ENCODE data around the gene GJA4.

DNA sequence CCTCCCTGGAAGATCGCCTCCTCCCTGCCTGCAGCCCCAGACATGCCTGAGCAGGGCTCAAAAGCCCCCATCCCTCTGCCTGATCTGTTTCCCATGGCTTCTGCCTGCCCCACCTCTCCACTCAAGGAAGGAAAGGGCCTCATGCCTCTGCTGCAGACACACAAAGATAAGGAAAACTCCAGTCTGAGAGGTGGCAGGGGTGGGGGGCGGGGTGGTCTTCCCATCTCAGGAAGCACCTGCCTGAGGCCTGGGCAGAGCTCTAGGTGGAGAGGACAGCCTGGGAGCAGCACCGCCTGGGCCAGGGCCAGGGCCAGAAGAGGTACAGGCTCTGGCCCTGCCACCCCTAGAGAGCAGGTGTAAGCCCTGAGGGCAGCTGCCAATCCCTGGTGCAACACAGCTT lies 15.9 kb upstream of the GJA4 start:
- TF ChIP-seq SP1 (IDR thresholded peaks at IDR 0.05; ENCODE audit: low read depth) (no peak), CEBPB (IDR thresholded peaks at IDR 0.05; ENCODE audit: low read depth) (no peak), JUND (IDR thresholded peaks at IDR 0.05) (no peak), EZH2phosphoT487 (IDR thresholded peaks at IDR 0.05; ENCODE audit: borderline replicate concordance) (no peak), FOSL1 (IDR thresholded peaks at IDR 0.05; ENCODE audit: low read depth) (no peak), POLR2A (IDR thresholded peaks at IDR 0.05; ENCODE audit: borderline replicate concordance, extremely low read depth, insufficient read depth, insufficient read length) (no peak), CBX3 (IDR thresholded peaks at IDR 0.05; ENCODE audit: low read depth) (no peak)
- TF ChIP-seq, protein P1, sequence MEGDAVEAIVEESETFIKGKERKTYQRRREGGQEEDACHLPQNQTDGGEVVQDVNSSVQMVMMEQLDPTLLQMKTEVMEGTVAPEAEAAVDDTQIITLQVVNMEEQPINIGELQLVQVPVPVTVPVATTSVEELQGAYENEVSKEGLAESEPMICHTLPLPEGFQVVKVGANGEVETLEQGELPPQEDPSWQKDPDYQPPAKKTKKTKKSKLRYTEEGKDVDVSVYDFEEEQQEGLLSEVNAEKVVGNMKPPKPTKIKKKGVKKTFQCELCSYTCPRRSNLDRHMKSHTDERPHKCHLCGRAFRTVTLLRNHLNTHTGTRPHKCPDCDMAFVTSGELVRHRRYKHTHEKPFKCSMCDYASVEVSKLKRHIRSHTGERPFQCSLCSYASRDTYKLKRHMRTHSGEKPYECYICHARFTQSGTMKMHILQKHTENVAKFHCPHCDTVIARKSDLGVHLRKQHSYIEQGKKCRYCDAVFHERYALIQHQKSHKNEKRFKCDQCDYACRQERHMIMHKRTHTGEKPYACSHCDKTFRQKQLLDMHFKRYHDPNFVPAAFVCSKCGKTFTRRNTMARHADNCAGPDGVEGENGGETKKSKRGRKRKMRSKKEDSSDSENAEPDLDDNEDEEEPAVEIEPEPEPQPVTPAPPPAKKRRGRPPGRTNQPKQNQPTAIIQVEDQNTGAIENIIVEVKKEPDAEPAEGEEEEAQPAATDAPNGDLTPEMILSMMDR (IDR thresholded peaks at IDR 0.05 in 2 of 3, conservative IDR thresholded peaks at IDR 0.05 in 1 of 3; ENCODE audit: borderline replicate concordance in 1 of 3, insufficient read depth in 1 of 3, low read depth in 2 of 3, low read length in 2 of 3), result no peak
- TF ChIP-seq, protein P2, sequence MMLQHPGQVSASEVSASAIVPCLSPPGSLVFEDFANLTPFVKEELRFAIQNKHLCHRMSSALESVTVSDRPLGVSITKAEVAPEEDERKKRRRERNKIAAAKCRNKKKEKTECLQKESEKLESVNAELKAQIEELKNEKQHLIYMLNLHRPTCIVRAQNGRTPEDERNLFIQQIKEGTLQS (IDR thresholded peaks at IDR 0.05), result no peak
